ENCODE results near the gene GSPT1.

The GSPT1 gene

DNA sequence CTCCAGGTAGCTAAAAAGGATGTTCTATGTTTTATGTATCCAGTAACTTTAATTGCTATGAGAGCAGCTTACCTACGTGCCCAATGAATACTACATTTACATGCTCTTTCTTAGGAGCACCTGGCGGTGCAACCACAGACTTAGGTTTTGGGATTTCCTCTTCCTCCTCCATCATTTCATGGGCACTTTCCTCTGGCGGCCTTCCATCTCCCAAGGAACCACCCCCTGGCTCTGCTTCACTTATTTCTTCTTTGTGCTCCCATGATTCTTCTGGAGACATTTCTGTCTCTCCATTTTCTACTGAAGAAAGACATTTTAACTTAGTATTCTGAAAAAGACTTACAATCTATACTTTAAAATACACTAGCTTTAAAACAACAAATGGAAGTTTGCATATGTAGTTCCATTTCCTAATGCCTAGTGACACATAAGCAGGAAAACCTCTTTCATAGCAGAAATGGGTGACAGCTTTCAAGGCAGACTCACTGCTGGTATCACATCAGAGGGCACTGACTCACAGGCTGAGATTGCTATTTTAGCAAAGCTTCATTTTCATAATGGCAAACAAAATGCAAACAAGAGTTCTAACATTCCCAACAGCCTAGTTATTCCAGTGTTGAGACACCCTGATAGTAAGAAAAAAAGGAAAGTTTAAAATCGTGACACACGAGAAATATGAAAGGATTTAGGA, 19.1 kb downstream of the GSPT1 start:
- TF ChIP-seq CREB1 (IDR thresholded peaks at IDR 0.05; ENCODE audit: low read depth) (no peak), EGR1 (IDR thresholded peaks at IDR 0.05) (no peak), TAF1 (IDR thresholded peaks at IDR 0.05; ENCODE audit: low read depth) (no peak), TEAD4 (IDR thresholded peaks at IDR 0.05) (no peak), RAD21 (IDR thresholded peaks at IDR 0.05; ENCODE audit: low read depth) (no peak), NFIC (IDR thresholded peaks at IDR 0.05) (no peak), ZBTB7A (IDR thresholded peaks at IDR 0.05; ENCODE audit: low read depth) (no peak), EP300 (IDR thresholded peaks at IDR 0.05; ENCODE audit: borderline replicate concordance) (no peak)
- TF ChIP-seq, protein P1, sequence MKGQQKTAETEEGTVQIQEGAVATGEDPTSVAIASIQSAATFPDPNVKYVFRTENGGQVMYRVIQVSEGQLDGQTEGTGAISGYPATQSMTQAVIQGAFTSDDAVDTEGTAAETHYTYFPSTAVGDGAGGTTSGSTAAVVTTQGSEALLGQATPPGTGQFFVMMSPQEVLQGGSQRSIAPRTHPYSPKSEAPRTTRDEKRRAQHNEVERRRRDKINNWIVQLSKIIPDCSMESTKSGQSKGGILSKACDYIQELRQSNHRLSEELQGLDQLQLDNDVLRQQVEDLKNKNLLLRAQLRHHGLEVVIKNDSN (IDR thresholded peaks at IDR 0.05): no peak
- TF ChIP-seq, protein P2, sequence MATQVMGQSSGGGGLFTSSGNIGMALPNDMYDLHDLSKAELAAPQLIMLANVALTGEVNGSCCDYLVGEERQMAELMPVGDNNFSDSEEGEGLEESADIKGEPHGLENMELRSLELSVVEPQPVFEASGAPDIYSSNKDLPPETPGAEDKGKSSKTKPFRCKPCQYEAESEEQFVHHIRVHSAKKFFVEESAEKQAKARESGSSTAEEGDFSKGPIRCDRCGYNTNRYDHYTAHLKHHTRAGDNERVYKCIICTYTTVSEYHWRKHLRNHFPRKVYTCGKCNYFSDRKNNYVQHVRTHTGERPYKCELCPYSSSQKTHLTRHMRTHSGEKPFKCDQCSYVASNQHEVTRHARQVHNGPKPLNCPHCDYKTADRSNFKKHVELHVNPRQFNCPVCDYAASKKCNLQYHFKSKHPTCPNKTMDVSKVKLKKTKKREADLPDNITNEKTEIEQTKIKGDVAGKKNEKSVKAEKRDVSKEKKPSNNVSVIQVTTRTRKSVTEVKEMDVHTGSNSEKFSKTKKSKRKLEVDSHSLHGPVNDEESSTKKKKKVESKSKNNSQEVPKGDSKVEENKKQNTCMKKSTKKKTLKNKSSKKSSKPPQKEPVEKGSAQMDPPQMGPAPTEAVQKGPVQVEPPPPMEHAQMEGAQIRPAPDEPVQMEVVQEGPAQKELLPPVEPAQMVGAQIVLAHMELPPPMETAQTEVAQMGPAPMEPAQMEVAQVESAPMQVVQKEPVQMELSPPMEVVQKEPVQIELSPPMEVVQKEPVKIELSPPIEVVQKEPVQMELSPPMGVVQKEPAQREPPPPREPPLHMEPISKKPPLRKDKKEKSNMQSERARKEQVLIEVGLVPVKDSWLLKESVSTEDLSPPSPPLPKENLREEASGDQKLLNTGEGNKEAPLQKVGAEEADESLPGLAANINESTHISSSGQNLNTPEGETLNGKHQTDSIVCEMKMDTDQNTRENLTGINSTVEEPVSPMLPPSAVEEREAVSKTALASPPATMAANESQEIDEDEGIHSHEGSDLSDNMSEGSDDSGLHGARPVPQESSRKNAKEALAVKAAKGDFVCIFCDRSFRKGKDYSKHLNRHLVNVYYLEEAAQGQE (IDR thresholded peaks at IDR 0.05; ENCODE audit: low read depth): no peak
- TF ChIP-seq, protein P3, sequence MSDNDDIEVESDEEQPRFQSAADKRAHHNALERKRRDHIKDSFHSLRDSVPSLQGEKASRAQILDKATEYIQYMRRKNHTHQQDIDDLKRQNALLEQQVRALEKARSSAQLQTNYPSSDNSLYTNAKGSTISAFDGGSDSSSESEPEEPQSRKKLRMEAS (IDR thresholded peaks at IDR 0.05): no peak

DNA sequence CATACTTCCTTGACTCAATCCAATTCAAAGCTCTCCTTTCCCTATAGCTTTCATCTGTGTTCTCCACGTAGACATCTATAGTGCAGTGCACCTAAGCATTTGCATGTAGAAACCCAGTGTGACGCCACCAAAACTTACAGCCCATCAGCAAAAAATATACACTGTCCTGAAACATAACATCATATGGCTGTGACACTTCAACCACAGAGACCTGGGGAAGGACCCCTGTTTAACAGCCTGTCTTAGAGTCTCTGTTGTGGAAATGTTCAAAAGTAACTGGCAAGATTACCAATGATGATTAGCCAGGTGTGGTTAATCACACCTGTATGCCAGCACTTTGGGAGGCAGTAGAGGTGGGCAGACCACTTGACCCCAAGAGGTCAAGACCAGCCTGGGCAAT, 22.2 kb downstream of the GSPT1 start:
- TF ChIP-seq, protein P2 (IDR thresholded peaks at IDR 0.05; ENCODE audit: low read depth): no peak
- TF ChIP-seq, protein P1 (IDR thresholded peaks at IDR 0.05): no peak
- TF ChIP-seq FOXM1 (IDR thresholded peaks at IDR 0.05; ENCODE audit: borderline replicate concordance, low read depth) (no peak), CREB1 (IDR thresholded peaks at IDR 0.05; ENCODE audit: low read depth) (no peak), YY1 (IDR thresholded peaks at IDR 0.05; ENCODE audit: low read depth) (no peak), CEBPB (IDR thresholded peaks at IDR 0.05) (no peak), NFIC (IDR thresholded peaks at IDR 0.05) (no peak), TEAD4 (IDR thresholded peaks at IDR 0.05) (no peak), EGR1 (IDR thresholded peaks at IDR 0.05) (no peak), TAF1 (IDR thresholded peaks at IDR 0.05; ENCODE audit: low read depth) (no peak), RAD21 (IDR thresholded peaks at IDR 0.05; ENCODE audit: low read depth) (no peak), TCF12 (IDR thresholded peaks at IDR 0.05; ENCODE audit: low read depth) (no peak)
- TF ChIP-seq, protein P3 (IDR thresholded peaks at IDR 0.05): no peak

DNA sequence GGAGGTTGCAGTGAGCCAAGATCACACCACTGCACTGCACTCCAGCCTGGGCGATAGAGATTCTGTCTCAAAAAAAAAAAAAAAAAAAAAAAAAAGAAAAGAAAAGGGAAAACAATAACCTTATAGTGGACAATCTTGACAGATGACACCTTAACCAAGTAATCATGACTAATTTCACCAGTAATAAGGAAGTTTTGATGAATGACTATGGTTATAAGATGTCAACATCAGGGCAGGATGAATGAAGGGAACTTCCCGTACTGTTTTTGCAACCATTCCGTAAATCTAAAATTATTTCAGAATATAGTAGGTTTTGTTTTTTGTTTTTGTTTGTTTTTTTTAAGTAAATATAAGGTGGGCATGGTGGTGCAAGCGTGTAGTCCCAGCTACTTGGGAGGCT, 23.0 kb downstream of the GSPT1 start:
- TF ChIP-seq ZBTB7A (IDR thresholded peaks at IDR 0.05; ENCODE audit: low read depth) (no peak), TAF1 (IDR thresholded peaks at IDR 0.05; ENCODE audit: low read depth) (no peak), RAD21 (IDR thresholded peaks at IDR 0.05; ENCODE audit: low read depth) (no peak), EGR1 (IDR thresholded peaks at IDR 0.05) (no peak), EP300 (IDR thresholded peaks at IDR 0.05; ENCODE audit: borderline replicate concordance) (no peak), NFIC (IDR thresholded peaks at IDR 0.05) (no peak), YY1 (IDR thresholded peaks at IDR 0.05; ENCODE audit: low read depth) (no peak), CEBPB (IDR thresholded peaks at IDR 0.05) (no peak), TCF12 (IDR thresholded peaks at IDR 0.05; ENCODE audit: low read depth) (no peak), CREB1 (IDR thresholded peaks at IDR 0.05; ENCODE audit: low read depth) (no peak)
- TF ChIP-seq, protein P2 (IDR thresholded peaks at IDR 0.05; ENCODE audit: low read depth): no peak
- TF ChIP-seq, protein P1 (IDR thresholded peaks at IDR 0.05): no peak

Measured in Ishikawa (cell line).